HT-29 (cell line): ENCODE results near the gene PCID2. TPM values are rescaled to one million over a fixed set of nuclear protein-coding genes. Genes with fewer than 3 reads are reported as not detected.
"Not testable (repeated sequence)": the region's sequence is repeated elsewhere in the genome, so short reads cannot be mapped to it uniquely, and the experiment has no call there.

Experiments
- DNase-seq: peaks from one replicate; pipeline ENCODE4 v3.0.0-alpha.2; 2015; ENCODE audit warnings: low spot score
- total RNA-seq: library from RNA; depleted of rRNA; stranded (reverse); fragments of >200 nt; shearing (Covaris generic); gene quantifications from 2 replicates; pipeline ENCODE4 v1.2.3, GENCODE V29; 2014

The PCID2 gene
- total RNA-seq, 1 experiment from 2014 or later = 62.4 TPM

DNA sequence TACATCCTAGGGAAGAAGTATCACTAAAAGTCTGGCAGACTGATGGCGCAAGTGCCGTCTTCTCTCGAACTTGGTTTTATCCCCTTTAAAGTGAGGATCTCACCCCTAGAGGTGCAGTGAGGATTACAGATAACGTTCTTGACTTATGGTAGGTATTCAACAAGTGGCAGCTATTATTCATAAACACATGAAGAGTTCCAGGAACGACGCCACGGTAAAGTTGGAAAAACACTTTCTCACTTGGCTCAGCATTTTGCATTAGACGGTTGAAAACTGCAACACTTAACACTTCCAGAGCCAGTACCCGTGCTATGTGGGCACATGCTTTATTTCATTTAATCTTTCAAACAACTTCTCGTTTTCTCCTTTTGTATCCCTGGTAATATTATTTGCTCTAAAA is 41.3 kb downstream of the PCID2 start:
- DNase-seq = no peak

- DNase-seq = no peak
Observed at GRCh38 chr13:113166681-113167080, 41.8 kb downstream of the PCID2 start.

DNA sequence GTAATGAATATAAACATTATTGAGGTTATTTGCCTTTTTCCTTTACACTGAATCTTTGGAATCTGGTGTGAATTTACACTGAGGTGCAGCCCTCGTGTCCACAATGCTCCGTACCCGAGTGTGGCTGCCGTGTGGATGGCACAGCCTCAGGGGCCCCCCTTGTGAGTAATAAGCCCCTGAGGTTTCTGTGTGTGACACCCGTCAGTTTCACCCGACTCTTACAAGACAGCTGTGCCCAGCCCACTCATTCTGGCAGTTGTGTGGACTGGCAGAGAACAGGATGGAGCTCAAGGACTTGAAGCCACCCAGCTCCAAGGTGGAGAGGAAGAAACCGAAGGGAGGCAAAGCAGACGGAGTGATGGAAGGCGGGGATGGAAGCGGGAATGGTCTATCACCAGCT is 42.2 kb downstream of the PCID2 start:
- DNase-seq = no peak

DNA sequence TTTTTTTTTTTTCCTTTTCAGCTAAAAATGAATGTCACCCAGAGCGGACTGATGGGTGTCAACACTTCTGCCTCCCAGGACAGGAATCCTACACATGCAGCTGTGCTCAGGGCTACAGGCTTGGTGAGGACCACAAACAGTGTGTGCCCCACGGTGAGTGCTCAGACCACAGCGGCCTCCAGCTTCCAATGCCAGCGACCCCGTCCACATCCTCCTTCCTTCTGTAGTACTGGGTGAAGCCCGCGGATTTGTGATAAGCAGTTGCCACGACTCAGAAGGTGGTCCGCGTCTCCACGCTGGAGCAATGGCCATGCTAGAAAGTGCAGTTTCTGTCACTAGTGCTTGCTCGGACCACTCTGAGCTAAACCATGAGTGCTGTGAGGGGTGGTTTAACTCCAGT is 44.0 kb downstream of the PCID2 start:
- no peak for DNase-seq

- no peak for DNase-seq
Observed at GRCh38 chr13:113162783-113163685, 45.4 kb downstream of the PCID2 start.

DNA sequence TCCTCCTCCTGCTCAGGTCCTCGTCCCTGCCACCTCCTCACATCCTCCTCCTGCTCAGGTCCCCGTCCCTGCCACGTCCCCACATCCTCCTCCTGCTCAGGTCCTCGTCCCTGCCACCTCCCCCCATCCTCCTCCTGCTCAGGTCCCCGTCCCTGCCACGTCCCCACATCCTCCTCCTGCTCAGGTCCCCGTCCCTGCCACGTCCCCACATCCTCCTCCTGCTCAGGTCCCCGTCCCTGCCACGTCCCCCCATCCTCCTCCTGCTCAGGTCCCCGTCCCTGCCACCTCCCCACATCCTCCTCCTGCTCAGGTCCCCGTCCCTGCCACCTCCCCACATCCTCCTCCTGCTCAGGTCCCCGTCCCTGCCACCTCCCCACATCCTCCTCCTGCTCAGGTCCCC is 46.5 kb downstream of the PCID2 start:
- not testable (repeated sequence) for DNase-seq

DNA sequence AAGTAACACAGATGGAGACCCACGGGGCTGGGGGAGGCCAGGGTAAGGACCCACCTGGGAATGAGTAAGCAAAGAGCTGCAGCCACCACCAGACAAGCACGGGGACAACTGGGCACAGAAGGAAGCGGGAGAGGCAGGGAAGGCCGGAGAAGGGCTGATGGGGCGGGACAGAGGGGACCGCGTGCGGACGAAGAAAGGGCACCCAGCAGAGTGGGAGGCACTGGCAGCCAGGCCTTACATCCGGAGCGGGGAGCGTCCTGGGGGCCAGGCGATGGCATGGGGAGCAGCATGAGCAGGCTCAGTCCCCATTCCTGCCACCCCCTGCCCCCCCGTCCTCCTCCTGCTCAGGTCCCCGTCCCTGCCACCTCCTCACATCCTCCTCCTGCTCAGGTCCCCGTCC is 47.0 kb downstream of the PCID2 start:
- no peak for DNase-seq

GRCh38 chr13:113160983-113161382 is 47.5 kb downstream of the PCID2 start:
- DNase-seq = no peak

GRCh38 chr13:113159701-113160100 is 48.8 kb downstream of the PCID2 start:
- no peak for DNase-seq

DNA sequence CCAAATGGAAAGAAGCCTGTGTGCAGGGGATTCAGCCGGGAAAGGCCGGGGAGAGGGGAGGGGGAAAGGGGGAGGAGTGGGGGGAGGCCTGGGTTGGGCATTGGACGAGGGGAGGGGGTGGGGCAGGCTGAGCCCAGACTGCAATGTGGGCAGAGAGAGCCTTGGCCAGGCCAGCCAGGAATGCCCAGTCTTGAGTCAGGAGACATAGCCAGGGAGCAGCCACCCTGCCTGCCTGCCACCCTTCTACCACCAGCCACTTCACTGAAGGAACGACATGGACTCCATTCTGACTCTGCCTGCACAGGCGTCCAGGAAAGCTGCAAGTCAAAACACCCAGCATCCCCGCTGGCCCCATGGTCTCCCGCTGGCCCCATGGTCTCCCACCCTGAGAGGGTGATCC is 49.5 kb downstream of the PCID2 start:
- no peak for DNase-seq

DNA sequence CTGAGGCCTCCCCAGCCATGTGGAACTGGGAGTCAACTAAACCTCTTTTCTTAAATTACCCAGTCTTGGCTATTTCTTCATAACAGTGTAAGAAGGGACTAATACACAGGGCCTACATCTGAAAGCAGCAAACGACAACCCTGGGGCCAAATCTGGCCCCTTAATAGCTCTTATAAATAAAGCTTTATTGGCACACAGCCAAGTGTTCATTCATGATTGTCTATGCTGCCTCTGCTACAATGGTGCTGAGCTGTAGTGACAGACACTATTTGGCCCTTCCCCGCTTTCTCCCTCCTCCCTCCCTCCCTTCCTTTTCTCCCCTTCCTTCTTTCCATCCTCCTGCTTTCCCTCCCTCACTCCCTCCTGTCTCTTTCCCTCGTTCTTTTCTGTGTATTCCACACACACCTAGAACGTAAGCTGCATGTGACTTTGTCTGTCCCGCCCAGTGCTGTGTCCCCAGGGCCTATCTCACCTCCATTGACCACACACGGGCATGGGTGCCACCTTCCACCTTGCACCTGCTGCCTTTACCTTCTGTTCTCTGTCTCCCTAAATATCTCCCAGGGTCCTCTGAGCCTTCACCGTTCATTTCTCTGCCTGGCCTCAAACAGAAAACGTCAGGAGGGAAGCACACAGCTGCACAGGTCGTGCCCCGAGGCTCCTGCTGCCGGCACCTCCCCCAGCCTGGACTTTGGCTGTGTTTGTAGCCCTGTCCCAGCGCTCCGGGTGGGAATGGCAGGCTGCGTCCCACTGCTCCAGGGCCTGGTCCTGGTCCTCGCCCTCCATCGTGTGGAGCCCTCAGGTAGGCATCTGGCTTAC is 50.3 kb downstream of the PCID2 start, which contains the start of gene PROZ:
TSS of gene PROZ (plus strand) at position 720 of the 819 bp plus-strand sequence. CDS start at position 733, 13 bp downstream.
- DNase-seq = peak; percentile 23

- DNase-seq = no peak
Observed at GRCh38 chr13:113157206-113157928, 51.1 kb downstream of the PCID2 start.

- DNase-seq = no peak
Observed at GRCh38 chr13:113155982-113156655, 52.4 kb downstream of the PCID2 start.

DNA sequence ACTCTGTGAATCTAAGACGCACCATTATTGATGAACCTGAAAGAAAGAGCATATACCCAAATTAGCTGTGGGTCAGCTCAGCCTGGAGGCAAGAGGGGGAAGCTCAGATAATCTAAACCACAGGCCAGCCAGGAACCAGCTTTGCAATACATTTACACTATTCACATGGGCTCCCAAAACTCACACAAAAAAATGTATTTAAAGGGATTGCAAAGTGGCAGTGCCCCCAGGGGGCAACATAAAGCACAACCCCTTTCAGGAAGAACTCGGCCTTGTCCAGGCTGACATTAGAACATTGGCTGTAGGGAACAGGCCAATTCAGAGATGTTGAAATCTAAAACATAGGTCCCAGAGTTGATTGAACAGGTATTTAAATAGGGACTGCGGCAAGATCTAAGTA is 53.3 kb downstream of the PCID2 start:
- DNase-seq = no peak

- DNase-seq = peak; percentile 65
Observed at GRCh38 chr13:113153810-113154748, 54.4 kb downstream of the PCID2 start.

DNA sequence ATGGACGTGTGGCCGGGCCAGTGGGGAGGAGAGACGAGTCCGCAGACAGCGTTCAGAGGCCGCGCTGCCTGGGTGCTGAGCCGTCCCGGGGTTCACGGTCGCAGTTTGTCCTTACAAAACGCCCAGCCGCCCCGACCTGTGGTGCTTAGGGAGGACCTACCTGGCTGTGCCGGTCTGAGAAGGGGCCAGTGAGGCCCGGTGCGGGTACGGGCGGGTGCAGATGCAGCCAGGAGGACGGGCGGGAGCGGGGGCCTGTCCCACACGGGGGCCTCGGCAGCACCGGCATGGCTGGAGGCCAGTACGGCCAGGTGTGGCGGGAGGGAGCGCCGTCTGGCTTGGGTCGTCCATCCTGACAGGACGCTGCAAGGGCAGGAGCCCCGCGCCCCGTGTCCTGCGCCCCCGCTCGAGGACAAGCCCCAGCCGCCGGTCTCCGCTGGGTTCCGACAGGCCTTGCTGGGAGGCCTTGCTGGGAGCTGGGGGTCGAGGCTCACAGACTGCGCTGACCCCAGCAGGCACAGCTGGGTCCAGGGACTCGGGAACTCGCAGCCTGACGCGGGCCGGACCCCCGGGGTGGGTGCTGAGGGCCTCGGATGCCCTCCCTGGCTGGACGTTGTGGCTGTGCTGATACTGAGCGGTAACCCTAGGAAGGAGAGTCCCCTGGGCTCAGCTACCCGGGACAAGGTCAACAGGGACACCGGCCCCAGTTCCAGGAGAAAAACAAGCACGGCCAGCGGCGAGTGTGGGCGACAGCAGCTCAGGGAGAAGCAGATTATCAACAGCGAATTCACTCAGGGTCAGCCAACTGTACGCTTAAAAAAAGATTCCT is 55.3 kb downstream of the PCID2 start:
- DNase-seq = no peak

DNA sequence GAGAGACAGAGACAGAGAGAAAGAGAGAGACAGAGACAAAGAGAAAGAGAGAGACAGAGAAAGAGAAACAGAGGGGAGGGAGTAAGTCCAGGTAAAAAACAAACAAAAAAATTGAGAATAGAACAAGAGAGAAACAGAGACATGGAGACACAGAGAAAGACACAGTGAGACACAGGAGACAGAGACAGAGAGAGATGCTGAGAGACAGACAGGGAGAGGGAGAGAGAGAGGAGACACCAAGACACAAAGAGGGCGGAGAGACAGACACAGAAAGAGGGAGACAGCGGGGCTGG is 55.8 kb downstream of the PCID2 start:
- DNase-seq = no peak

DNA sequence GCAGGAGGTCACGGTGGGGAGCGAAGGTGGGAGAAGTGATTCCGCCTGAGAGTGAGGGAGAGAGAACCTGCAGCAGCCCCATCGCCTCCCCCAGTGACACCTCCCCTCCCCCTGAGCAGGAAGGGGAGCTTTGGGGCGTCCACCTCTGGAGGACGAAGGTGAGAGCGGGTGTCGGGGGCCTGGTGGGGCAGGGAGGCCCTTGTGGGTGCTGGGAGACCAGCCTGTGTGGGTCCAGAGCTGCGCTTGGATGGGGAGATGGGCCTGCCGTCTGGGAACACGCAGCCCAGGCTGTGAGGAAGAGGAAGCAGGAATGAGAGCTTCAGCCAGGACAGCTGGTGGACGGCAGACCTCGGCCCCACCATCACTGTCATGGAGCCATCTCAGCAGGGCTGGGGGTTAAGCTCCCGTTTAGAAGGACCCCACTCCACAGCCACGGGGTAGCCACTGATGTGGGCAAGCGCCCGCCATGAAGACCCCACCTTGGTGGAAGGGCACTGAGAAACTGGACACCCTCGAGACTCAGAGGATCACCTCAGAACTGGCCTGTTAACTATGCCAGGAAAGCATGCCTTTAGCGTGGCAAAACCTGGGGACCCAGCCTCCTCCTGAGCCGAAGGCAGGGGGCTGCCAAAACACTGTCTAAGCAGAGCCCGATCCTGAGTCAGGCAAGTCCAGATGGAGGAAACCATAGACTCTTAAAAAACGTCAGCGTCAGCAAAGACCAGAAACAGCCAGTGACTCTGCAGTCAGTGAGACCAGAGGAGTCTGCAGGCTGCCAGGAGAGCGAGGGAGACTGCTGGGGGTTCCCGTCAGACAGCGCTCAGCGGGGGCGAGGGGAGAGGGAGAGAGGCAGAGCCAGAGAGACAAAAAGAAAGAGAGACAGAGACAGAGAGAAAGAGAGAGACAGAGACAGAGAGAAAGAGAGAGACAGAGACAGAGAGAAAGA is 56.5 kb downstream of the PCID2 start:
- DNase-seq = no peak
